ENCODE data around the gene TGFB1. TPM values are rescaled to one million over a fixed set of nuclear protein-coding genes. Genes with fewer than 3 reads are reported as not detected.

TGFB1 gene
- total RNA-seq, 1 experiment from 2014 or later, result 30.1 TPM

- Histone ChIP-seq H2BK20ac (ENCODE audit: low read depth, low read length, poor library complexity, severe bottlenecking) (no peak overlapping the region), H3K23ac (ENCODE audit: insufficient read length, low read depth, low read length) (no peak overlapping the region), H3K23me2 (ENCODE audit: insufficient read length, low read depth, low read length, poor library complexity, severe bottlenecking) (no peaks in the 10 kb centered on the region), H4K91ac (ENCODE audit: insufficient read length, low read depth, low read length) (no peak overlapping the region), H3K79me1 (ENCODE audit: insufficient read depth, low read depth, low read length, poor library complexity, severe bottlenecking) (no peaks in the 10 kb centered on the region), H4K5ac (ENCODE audit: insufficient read length, low read depth, low read length) (no peak overlapping the region), H3K4me2 (ENCODE audit: insufficient read depth, insufficient read length, low read length) (no peak overlapping the region), H3K79me2 (ENCODE audit: insufficient read depth, low read length) (no peaks in the 10 kb centered on the region), H3K4ac (ENCODE audit: low read depth, low read length) (no peak overlapping the region), H4K20me1 (ENCODE audit: control insufficient read depth, insufficient read depth, insufficient read length) (peaks cover 3% of the 10 kb centered on the region), H3K18ac (ENCODE audit: insufficient read length, low read depth, low read length) (no peak overlapping the region), H2BK15ac (ENCODE audit: low read depth, low read length) (no peak overlapping the region), H3K27ac (ENCODE audit: insufficient read length, low read depth, low read length) (no peak overlapping the region), H2AFZ (ENCODE audit: low read length) (no peak overlapping the region), H3K27me3 (ENCODE audit: insufficient read depth, low read length) (no peaks in the 10 kb centered on the region), H2AK5ac (ENCODE audit: insufficient read length, low read length) (no peak overlapping the region), H3K4me1 (ENCODE audit: insufficient read depth, low read length) (peaks cover 1% of the 10 kb centered on the region; the same call in 1 of the 2 replicates), H3K9ac (ENCODE audit: extremely low read depth, insufficient read length, low read length) (no peak overlapping the region), H3K9me3 (ENCODE audit: control insufficient read depth, low read depth, low read length) (no peaks in the 10 kb centered on the region), H3T11ph (ENCODE audit: low read length) (no peak overlapping the region), H3K14ac (ENCODE audit: insufficient read depth, low read length) (no peak overlapping the region), H3K56ac (ENCODE audit: insufficient read length, low read depth, low read length) (no peak overlapping the region), H4K8ac (replicated peaks; ENCODE audit: insufficient read length, low read depth, low read length) (no peak overlapping the region), H2BK5ac (ENCODE audit: insufficient read length, low read length) (no peak overlapping the region), H2BK12ac (ENCODE audit: insufficient read length, low read depth, low read length) (no peak overlapping the region), H2BK120ac (ENCODE audit: low read depth, low read length, poor library complexity, severe bottlenecking) (no peak overlapping the region)
- H3K36me3 Mint-ChIP-seq (ENCODE audit: insufficient read depth in 1 of 3, low read depth in 3 of 3), result peaks cover 0 to 35% (median 0%) of the 10 kb centered on the region in 3 experiments; a peak in 2 of 7 replicates
- DNase-seq, result no peak
- H3K4me1 Mint-ChIP-seq, result peaks cover 9 to 28% of the 10 kb centered on the region in 2 experiments
- no CpG with 5 or more reads among the region's 16 CpGs for WGBS (ENCODE audit: extremely low coverage, insufficient read length, low lambda C conversion rate)
- H3K9me3 Mint-ChIP-seq, result no peaks in the 10 kb centered on the region
- no peak for TF ChIP-seq CTCF (conservative IDR thresholded peaks at IDR 0.05)
- H3K27me3 Mint-ChIP-seq (ENCODE audit: low read depth), result no peaks in the 10 kb centered on the region
- no peak overlapping the region for H3K27ac Mint-ChIP-seq
- H3K4me3 Mint-ChIP-seq, result no peak overlapping the region; a peak in 1 of 5 replicates
Measured at GRCh38 chr19:41332000-41332399, 21.7 kb downstream of the TGFB1 start.

Data from H9 (cell line).